ENCODE results near the gene TBL2.
"Not testable (repeated sequence)": the region's sequence is repeated elsewhere in the genome, so short reads cannot be mapped to it uniquely, and the experiment has no call there.

Gene TBL2

GRCh38 chr7:73547841-73548240, 30.5 kb downstream of the TBL2 start:
- peaks cover 98% of the 10 kb centered on the region for H3K36me3 Mint-ChIP-seq (ENCODE audit: low read depth)
- H3K4me1 Mint-ChIP-seq (ENCODE audit: low read depth), result peaks cover 26% of the 10 kb centered on the region
- H3K9me3 Mint-ChIP-seq, result no peaks in the 10 kb centered on the region
- H3K27me3 Mint-ChIP-seq, result no peaks in the 10 kb centered on the region
- H3K27ac Mint-ChIP-seq, result no peak overlapping the region
- intact Hi-C loops (cut with micrococcal nuclease), result loop anchor here (2.0 kb wide), 1 partner anchor 21 kb away; no protein-coding TSS in a partner anchor
- no peak overlapping the region for H3K4me3 Mint-ChIP-seq

- Mint-ChIP-seq H3K4me1 (ENCODE audit: low read depth) (peaks cover 26% of the 10 kb centered on the region), H3K4me3 (no peak overlapping the region), H3K36me3 (ENCODE audit: low read depth) (peaks cover 98% of the 10 kb centered on the region), H3K27me3 (no peaks in the 10 kb centered on the region), H3K9me3 (no peaks in the 10 kb centered on the region), H3K27ac (no peak overlapping the region)
- intact Hi-C loops (cut with micrococcal nuclease), result no loop called here
These were observed 33.7 kb downstream of the TBL2 start for GRCh38 chr7:73544678-73545077.

- no peaks in the 10 kb centered on the region for H3K27me3 Mint-ChIP-seq
- peaks cover 97% of the 10 kb centered on the region for H3K36me3 Mint-ChIP-seq (ENCODE audit: low read depth)
- H3K9me3 Mint-ChIP-seq, result no peaks in the 10 kb centered on the region
- peaks cover 6% of the 10 kb centered on the region for H3K4me1 Mint-ChIP-seq (ENCODE audit: low read depth)
- intact Hi-C loops (cut with micrococcal nuclease), result no loop called here
- H3K27ac Mint-ChIP-seq, result no peak overlapping the region
- no peak overlapping the region for H3K4me3 Mint-ChIP-seq
These were observed 36.7 kb downstream of the TBL2 start for GRCh38 chr7:73541722-73542121.

GRCh38 chr7:73539709-73540108, 38.7 kb downstream of the TBL2 start:
- peaks cover 97% of the 10 kb centered on the region for H3K36me3 Mint-ChIP-seq (ENCODE audit: low read depth)

GRCh38 chr7:73538510-73538909, 39.9 kb downstream of the TBL2 start:
- H3K27me3 Mint-ChIP-seq; H3K4me3 Mint-ChIP-seq; H3K27ac Mint-ChIP-seq; H3K4me1 Mint-ChIP-seq (ENCODE audit: low read depth); intact Hi-C loops (cut with micrococcal nuclease); H3K9me3 Mint-ChIP-seq: not testable (repeated sequence)
- peaks cover 88% of the 10 kb centered on the region for H3K36me3 Mint-ChIP-seq (ENCODE audit: low read depth)

More at GRCh38 chr7:73539709-73540108, 38.7 kb downstream of the TBL2 start:
- H3K9me3 Mint-ChIP-seq, result no peaks in the 10 kb centered on the region
- H3K27me3 Mint-ChIP-seq, result no peaks in the 10 kb centered on the region
- H3K27ac Mint-ChIP-seq, result no peak overlapping the region
- H3K4me1 Mint-ChIP-seq (ENCODE audit: low read depth), result no peaks in the 10 kb centered on the region
- no peak overlapping the region for H3K4me3 Mint-ChIP-seq
- intact Hi-C loops (cut with micrococcal nuclease), result no loop called here

GRCh38 chr7:73537051-73537450, 41.3 kb downstream of the TBL2 start:
- no peak overlapping the region for H3K27ac Mint-ChIP-seq
- intact Hi-C loops (cut with micrococcal nuclease), result no loop called here

GRCh38 chr7:73536479-73536878, 41.9 kb downstream of the TBL2 start:
- Mint-ChIP-seq H3K36me3 (ENCODE audit: low read depth) (peaks cover 73% of the 10 kb centered on the region), H3K9me3 (no peaks in the 10 kb centered on the region), H3K4me3 (no peak overlapping the region), H3K4me1 (ENCODE audit: low read depth) (no peaks in the 10 kb centered on the region), H3K27ac (no peak overlapping the region), H3K27me3 (no peaks in the 10 kb centered on the region)
- intact Hi-C loops (cut with micrococcal nuclease), result no loop called here

More at GRCh38 chr7:73537051-73537450, 41.3 kb downstream of the TBL2 start:
- Mint-ChIP-seq H3K4me1 (ENCODE audit: low read depth) (no peaks in the 10 kb centered on the region), H3K9me3 (no peaks in the 10 kb centered on the region), H3K36me3 (ENCODE audit: low read depth) (peaks cover 79% of the 10 kb centered on the region), H3K4me3 (no peak overlapping the region), H3K27me3 (no peaks in the 10 kb centered on the region)

- H3K9me3 Mint-ChIP-seq; H3K4me1 Mint-ChIP-seq (ENCODE audit: low read depth); H3K27ac Mint-ChIP-seq; intact Hi-C loops (cut with micrococcal nuclease); H3K4me3 Mint-ChIP-seq; H3K27me3 Mint-ChIP-seq: not testable (repeated sequence)
- peaks cover 68% of the 10 kb centered on the region for H3K36me3 Mint-ChIP-seq (ENCODE audit: low read depth)
These were observed 42.5 kb downstream of the TBL2 start for GRCh38 chr7:73535918-73536317.

- intact Hi-C loops (cut with micrococcal nuclease), result no loop called here
- Mint-ChIP-seq H3K4me3 (no peak overlapping the region), H3K27ac (no peak overlapping the region), H3K4me1 (ENCODE audit: low read depth) (no peaks in the 10 kb centered on the region), H3K36me3 (ENCODE audit: low read depth) (peaks cover 46% of the 10 kb centered on the region), H3K27me3 (no peaks in the 10 kb centered on the region), H3K9me3 (no peaks in the 10 kb centered on the region)
These were observed 44.6 kb downstream of the TBL2 start for GRCh38 chr7:73533742-73534141.

GRCh38 chr7:73532224-73532623, 46.2 kb downstream of the TBL2 start:
- Mint-ChIP-seq H3K27ac (no peak overlapping the region), H3K36me3 (ENCODE audit: low read depth) (peaks cover 32% of the 10 kb centered on the region), H3K9me3 (no peaks in the 10 kb centered on the region), H3K4me3 (no peak overlapping the region), H3K4me1 (ENCODE audit: low read depth) (no peaks in the 10 kb centered on the region), H3K27me3 (no peaks in the 10 kb centered on the region)
- intact Hi-C loops (cut with micrococcal nuclease), result no loop called here

- peaks cover 18% of the 10 kb centered on the region for H3K36me3 Mint-ChIP-seq (ENCODE audit: low read depth)
- no peak overlapping the region for H3K4me3 Mint-ChIP-seq
- H3K27me3 Mint-ChIP-seq, result no peaks in the 10 kb centered on the region
- H3K27ac Mint-ChIP-seq, result no peak overlapping the region
- peaks cover 9% of the 10 kb centered on the region for H3K4me1 Mint-ChIP-seq (ENCODE audit: low read depth)
- intact Hi-C loops (cut with micrococcal nuclease), result no loop called here
- H3K9me3 Mint-ChIP-seq, result no peaks in the 10 kb centered on the region
These were observed 47.6 kb downstream of the TBL2 start for GRCh38 chr7:73530800-73531199.

- Mint-ChIP-seq H3K27me3 (no peaks in the 10 kb centered on the region), H3K4me1 (ENCODE audit: low read depth) (peaks cover 29% of the 10 kb centered on the region), H3K9me3 (no peaks in the 10 kb centered on the region), H3K27ac (peak overlapping the region; percentile 49), H3K36me3 (ENCODE audit: low read depth) (peaks cover 5% of the 10 kb centered on the region), H3K4me3 (no peak overlapping the region)
- intact Hi-C loops (cut with micrococcal nuclease), result no loop called here
These were observed 51.2 kb downstream of the TBL2 start for GRCh38 chr7:73526896-73527821.

GRCh38 chr7:73526158-73526494, 52.3 kb downstream of the TBL2 start:
- intact Hi-C loops (cut with micrococcal nuclease); H3K9me3 Mint-ChIP-seq; H3K27me3 Mint-ChIP-seq; H3K27ac Mint-ChIP-seq; H3K36me3 Mint-ChIP-seq (ENCODE audit: low read depth); H3K4me3 Mint-ChIP-seq: not testable (repeated sequence)
- peaks cover 31% of the 10 kb centered on the region for H3K4me1 Mint-ChIP-seq (ENCODE audit: low read depth)

- peaks cover 35% of the 10 kb centered on the region for H3K36me3 Mint-ChIP-seq (ENCODE audit: low read depth)
- peak within 1 kb of the TSS; percentile 83 for H3K4me3 Mint-ChIP-seq
- intact Hi-C loops (cut with micrococcal nuclease), result loop anchor here (1.0 kb wide), 2 partner anchors 35 to 56 kb away; partner anchors contain the start of genes BCL7B and TBL2
- no peaks in the 10 kb centered on the region for H3K9me3 Mint-ChIP-seq
- no peaks in the 10 kb centered on the region for H3K27me3 Mint-ChIP-seq
- peak within 1 kb of the TSS; percentile 96 for H3K27ac Mint-ChIP-seq
- peaks cover 60% of the 10 kb centered on the region for H3K4me1 Mint-ChIP-seq (ENCODE audit: low read depth)
These were observed 56.1 kb downstream of the TBL2 start, which contains the start of gene BAZ1B for GRCh38 chr7:73522105-73522872. Gene BAZ1B (minus strand): TSS chr7:73522293. CDS start chr7:73521933, 360 bp downstream.
